Testis (tissue), 2 donors: ENCODE measurements around the gene BCL11B.

Experiments used
- POLR2A ChIP-seq: fragments of 450-650 bp; IDR thresholded peaks from one replicate; pipeline ENCODE4 v1.6.1; 2017; ENCODE audit warnings: antibody characterized with exemption, mild to moderate bottlenecking, moderate library complexity
- TF ChIP-seq, protein P1 (sequence below), 3 experiments: fragments of 450-650 bp in 2 of 3; fragments of 200-600 bp in 1 of 3; sonication (generic) in 1 of 3; IDR thresholded peaks; one replicate each; pipeline ENCODE4 v1.5.1; 2016 to 2019; ENCODE audit warnings: antibody characterized with exemption in 3 of 3, mild to moderate bottlenecking in 2 of 3, moderate library complexity in 1 of 3

DNA sequence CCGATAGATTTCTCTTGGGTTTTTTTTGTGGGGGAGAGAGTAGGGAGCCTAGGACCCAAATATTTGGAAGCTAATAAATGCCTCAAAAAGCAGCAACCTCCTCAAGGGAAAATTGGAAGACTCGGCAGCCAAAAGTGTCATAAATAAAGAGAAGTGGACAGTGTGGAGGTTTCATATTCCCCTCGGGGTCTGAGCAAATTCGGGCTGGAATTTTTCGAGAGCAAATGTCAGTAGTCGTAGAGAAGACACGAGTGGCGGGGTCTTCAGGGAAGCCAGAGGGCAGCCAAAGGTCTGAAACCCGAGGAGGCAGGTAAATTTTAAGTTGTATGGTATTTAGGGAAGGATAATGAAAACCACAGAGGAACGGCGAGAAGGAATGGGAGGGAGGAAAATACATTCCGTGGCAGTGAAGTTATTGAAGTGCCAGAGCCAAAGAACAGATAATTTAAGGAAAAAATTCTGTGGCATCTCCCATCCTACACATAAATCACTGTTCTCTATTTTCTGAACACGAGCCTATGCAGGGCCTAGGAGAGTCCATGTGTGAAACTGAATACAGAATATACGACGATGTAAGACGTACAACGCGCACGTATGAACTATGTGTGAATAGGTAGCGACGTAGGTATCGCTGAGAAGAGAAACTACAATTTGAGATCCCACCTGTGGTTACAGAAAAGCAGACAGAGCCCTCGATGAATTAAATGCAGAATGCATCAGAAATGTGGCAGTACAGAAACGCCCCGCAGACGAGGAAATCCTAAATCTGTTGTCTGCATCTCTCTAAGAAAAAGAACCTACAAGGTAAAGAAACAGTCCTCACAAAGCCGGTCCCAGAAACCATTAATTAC, 12.9 kb downstream of the BCL11B start:
- TF ChIP-seq, protein P1, sequence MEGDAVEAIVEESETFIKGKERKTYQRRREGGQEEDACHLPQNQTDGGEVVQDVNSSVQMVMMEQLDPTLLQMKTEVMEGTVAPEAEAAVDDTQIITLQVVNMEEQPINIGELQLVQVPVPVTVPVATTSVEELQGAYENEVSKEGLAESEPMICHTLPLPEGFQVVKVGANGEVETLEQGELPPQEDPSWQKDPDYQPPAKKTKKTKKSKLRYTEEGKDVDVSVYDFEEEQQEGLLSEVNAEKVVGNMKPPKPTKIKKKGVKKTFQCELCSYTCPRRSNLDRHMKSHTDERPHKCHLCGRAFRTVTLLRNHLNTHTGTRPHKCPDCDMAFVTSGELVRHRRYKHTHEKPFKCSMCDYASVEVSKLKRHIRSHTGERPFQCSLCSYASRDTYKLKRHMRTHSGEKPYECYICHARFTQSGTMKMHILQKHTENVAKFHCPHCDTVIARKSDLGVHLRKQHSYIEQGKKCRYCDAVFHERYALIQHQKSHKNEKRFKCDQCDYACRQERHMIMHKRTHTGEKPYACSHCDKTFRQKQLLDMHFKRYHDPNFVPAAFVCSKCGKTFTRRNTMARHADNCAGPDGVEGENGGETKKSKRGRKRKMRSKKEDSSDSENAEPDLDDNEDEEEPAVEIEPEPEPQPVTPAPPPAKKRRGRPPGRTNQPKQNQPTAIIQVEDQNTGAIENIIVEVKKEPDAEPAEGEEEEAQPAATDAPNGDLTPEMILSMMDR (IDR thresholded peaks at IDR 0.05) = no peak
- no peak for TF ChIP-seq POLR2A
